Mucosa of descending colon (tissue), 3 donors: Measurements from ENCODE around the gene LHCGR. TPM values are rescaled to one million over a fixed set of nuclear protein-coding genes. Genes with fewer than 3 reads are reported as not detected.

Source experiments
- ATAC-seq: fragments of 200-7000 bp; cut with Tn5 transposase; one replicate; pipeline ENCODE4 v1.9.1; 2020; ENCODE audit warnings: mild to moderate bottlenecking, moderate library complexity
- DNase-seq, 3 donors: peaks; one replicate each; pipeline ENCODE4 v3.0.0-alpha.2; 2020
- H3K36me3 ChIP-seq: fragments of 200-600 bp; one replicate; pipeline ENCODE4 v1.8.0; 2021; ENCODE audit warnings: low read depth, mild to moderate bottlenecking
- H3K4me1 ChIP-seq: fragments of 200-600 bp; one replicate; pipeline ENCODE4 v1.8.0; 2021; ENCODE audit warnings: low read depth, mild to moderate bottlenecking
- H3K4me3 ChIP-seq: fragments of 200-600 bp; one replicate; pipeline ENCODE4 v1.8.0; 2021; ENCODE audit warnings: mild to moderate bottlenecking
- H3K9me3 ChIP-seq: fragments of 200-600 bp; one replicate; pipeline ENCODE4 v1.8.0; 2021; ENCODE audit warnings: mild to moderate bottlenecking
- CTCF ChIP-seq: fragments of 200-600 bp; IDR thresholded peaks from one replicate; pipeline ENCODE4 v1.8.0; 2022; ENCODE audit warnings: antibody characterized with exemption, mild to moderate bottlenecking
- intact Hi-C, 2 donors: fragments of 100-400 bp; cut with DNase I in 1 of 2; cut with micrococcal nuclease in 1 of 2; formaldehyde crosslinking; loops; one replicate each; pipeline versions ENCODE4 v1.11.0 to v1.11.1; 2022; cut with DNase I, micrococcal nuclease
- total RNA-seq, 3 donors: library from RNA; stranded (reverse); fragmentation: NEBNext Ultra II Directional in 2 of 3; extraction: Animal tissue kit (Norgen Biotek cat#: 25700) in 2 of 3; gene quantifications; one replicate each; pipeline versions ENCODE4 v1.2.1 to v1.2.4, GENCODE V29; 2021 to 2023
- donor health status: DM: no; HTN: no; CAD: no; lungs with moderate emphysema.
- donor health status: DM: no; HTN: no; CAD: no.
- donor health status: DM: no; HTN: yes; CAD: no.

Gene LHCGR
- total RNA-seq, 3 donors from 2014 or later = not detected

GRCh38 chr2:48638261-48638660 is 117.3 kb downstream of the LHCGR start:
- no peak overlapping the region for H3K4me3 ChIP-seq
- DNase-seq (no peak), ATAC-seq (no peak)
- no peaks in the 10 kb centered on the region for H3K36me3 ChIP-seq
- no peak for TF ChIP-seq CTCF
- no peaks in the 10 kb centered on the region for H3K4me1 ChIP-seq
- intact Hi-C loops = no loop called here
- no peaks in the 10 kb centered on the region for H3K9me3 ChIP-seq

Other genes starting within 250 kb of the LHCGR start
- 100 to 1,000 TPM in 1 of 3 donors, 1 to 10 TPM in 2; 5.5 to 118 (median 6.0) TPM for gene STON1, start 225.6 kb downstream of the LHCGR start, total RNA-seq
- gene GTF2A1L, start 137.9 kb downstream of the LHCGR start, total RNA-seq = 1 to 10 TPM in 1 of 3 donors, under 1 TPM in 1, not detected in 1; 0.77 to 8.6 TPM